SK-N-SH treated with all-trans-retinoic acid at 6 μM for 48 hours (cell line): ENCODE data around the gene SUSD4.

Source experiments
- ARNTL ChIP-seq: fragments of 450-650 bp; formaldehyde crosslinking; IDR thresholded peaks from 2 replicates; pipeline ENCODE4 v1.5.0; 2020; ENCODE audit warnings: low read depth, mild to moderate bottlenecking, moderate library complexity, borderline replicate concordance
- BACH2 ChIP-seq: fragments of 250-450 bp; sonication (Bioruptor Pico); IDR thresholded peaks from 2 replicates; pipeline ENCODE4 v1.9.0; 2021; ENCODE audit warnings: mild to moderate bottlenecking, borderline replicate concordance
- ESRRG ChIP-seq: fragments of 250-450 bp; sonication (Bioruptor Pico); IDR thresholded peaks from 2 replicates; pipeline ENCODE4 v1.6.1; 2021; ENCODE audit warnings: mild to moderate bottlenecking
- GLIS3 ChIP-seq: fragments of 250-450 bp; sonication (Bioruptor Pico); IDR thresholded peaks from 2 replicates; pipeline ENCODE4 v1.5.0; 2020; ENCODE audit warnings: mild to moderate bottlenecking, moderate library complexity
- TCF4 ChIP-seq: fragments of 250-450 bp; sonication (Bioruptor Pico); IDR thresholded peaks from 2 replicates; pipeline ENCODE4 v1.8.0; 2021; ENCODE audit warnings: mild to moderate bottlenecking, moderate library complexity, borderline replicate concordance
- ZFP3 ChIP-seq: fragments of 250-450 bp; sonication (Bioruptor Pico); IDR thresholded peaks from 2 replicates; pipeline ENCODE4 v1.5.0; 2020; ENCODE audit warnings: mild to moderate bottlenecking, moderate library complexity
- ZFP30 ChIP-seq: fragments of 450-650 bp; formaldehyde crosslinking; IDR thresholded peaks from 2 replicates; pipeline ENCODE4 v1.5.0; 2022; ENCODE audit warnings: mild to moderate bottlenecking, moderate library complexity
- ZNF70 ChIP-seq: fragments of 450-650 bp; formaldehyde crosslinking; IDR thresholded peaks from 2 replicates; pipeline ENCODE4 v1.5.0; 2020; ENCODE audit warnings: mild to moderate bottlenecking, moderate library complexity
- TF ChIP-seq, protein P1 (sequence below): fragments of 250-450 bp; sonication (Bioruptor Pico); IDR thresholded peaks from 2 replicates; pipeline ENCODE4 v1.8.0; 2020; ENCODE audit warnings: mild to moderate bottlenecking, moderate library complexity, borderline replicate concordance
- TF ChIP-seq, protein P2 (sequence below): fragments of 250-450 bp; sonication (Bioruptor Pico); IDR thresholded peaks from 2 replicates; pipeline ENCODE4 v1.5.1; 2021; ENCODE audit warnings: mild to moderate bottlenecking, moderate library complexity
- TF ChIP-seq, protein P3 (sequence below): fragments of 250-450 bp; sonication (Bioruptor Pico); IDR thresholded peaks from 2 replicates; pipeline ENCODE4 v1.5.1; 2020; ENCODE audit warnings: low read depth, mild to moderate bottlenecking, moderate library complexity
- TF ChIP-seq, protein P4 (sequence below): fragments of 250-450 bp; sonication (Bioruptor Pico); IDR thresholded peaks from 2 replicates; pipeline ENCODE4 v1.8.0; 2021; ENCODE audit warnings: low read depth, mild to moderate bottlenecking, moderate library complexity, borderline replicate concordance

DNA sequence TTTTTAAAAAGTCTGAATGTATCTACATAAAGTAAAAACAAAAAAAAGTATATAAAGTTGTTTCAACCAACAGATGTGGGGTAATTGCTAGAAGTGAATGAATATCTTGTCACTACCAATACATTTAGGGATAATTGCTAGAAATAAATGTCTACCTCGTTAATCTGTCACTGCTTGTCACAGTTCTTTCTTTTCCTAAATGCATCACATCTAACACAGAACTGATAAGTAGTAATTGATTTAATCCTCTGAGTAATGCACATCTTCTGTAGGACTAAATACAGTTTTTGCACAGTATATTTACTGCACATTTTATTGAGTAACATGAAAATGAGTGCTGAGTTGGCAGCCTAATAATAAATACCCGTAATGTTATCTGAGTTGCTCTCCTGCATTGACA is 72.2 kb downstream of the SUSD4 start:
- TF ChIP-seq ZFP30 (CRISPR knock-in tag) = no peak
- TF ChIP-seq, protein P1, sequence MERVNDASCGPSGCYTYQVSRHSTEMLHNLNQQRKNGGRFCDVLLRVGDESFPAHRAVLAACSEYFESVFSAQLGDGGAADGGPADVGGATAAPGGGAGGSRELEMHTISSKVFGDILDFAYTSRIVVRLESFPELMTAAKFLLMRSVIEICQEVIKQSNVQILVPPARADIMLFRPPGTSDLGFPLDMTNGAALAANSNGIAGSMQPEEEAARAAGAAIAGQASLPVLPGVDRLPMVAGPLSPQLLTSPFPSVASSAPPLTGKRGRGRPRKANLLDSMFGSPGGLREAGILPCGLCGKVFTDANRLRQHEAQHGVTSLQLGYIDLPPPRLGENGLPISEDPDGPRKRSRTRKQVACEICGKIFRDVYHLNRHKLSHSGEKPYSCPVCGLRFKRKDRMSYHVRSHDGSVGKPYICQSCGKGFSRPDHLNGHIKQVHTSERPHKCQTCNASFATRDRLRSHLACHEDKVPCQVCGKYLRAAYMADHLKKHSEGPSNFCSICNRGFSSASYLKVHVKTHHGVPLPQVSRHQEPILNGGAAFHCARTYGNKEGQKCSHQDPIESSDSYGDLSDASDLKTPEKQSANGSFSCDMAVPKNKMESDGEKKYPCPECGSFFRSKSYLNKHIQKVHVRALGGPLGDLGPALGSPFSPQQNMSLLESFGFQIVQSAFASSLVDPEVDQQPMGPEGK = no peak
- no peak for TF ChIP-seq GLIS3 (CRISPR knock-in tag)
- TF ChIP-seq, protein P2, sequence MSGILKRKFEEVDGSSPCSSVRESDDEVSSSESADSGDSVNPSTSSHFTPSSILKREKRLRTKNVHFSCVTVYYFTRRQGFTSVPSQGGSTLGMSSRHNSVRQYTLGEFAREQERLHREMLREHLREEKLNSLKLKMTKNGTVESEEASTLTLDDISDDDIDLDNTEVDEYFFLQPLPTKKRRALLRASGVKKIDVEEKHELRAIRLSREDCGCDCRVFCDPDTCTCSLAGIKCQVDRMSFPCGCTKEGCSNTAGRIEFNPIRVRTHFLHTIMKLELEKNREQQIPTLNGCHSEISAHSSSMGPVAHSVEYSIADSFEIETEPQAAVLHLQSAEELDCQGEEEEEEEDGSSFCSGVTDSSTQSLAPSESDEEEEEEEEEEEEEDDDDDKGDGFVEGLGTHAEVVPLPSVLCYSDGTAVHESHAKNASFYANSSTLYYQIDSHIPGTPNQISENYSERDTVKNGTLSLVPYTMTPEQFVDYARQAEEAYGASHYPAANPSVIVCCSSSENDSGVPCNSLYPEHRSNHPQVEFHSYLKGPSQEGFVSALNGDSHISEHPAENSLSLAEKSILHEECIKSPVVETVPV (CRISPR knock-in tag) = no peak
- no peak for TF ChIP-seq BACH2 (CRISPR knock-in tag)
- no peak for TF ChIP-seq ESRRG (CRISPR knock-in tag)
- no peak for TF ChIP-seq ZFP3 (CRISPR knock-in tag)
- no peak for TF ChIP-seq ARNTL (CRISPR knock-in tag)
- TF ChIP-seq, protein P3, sequence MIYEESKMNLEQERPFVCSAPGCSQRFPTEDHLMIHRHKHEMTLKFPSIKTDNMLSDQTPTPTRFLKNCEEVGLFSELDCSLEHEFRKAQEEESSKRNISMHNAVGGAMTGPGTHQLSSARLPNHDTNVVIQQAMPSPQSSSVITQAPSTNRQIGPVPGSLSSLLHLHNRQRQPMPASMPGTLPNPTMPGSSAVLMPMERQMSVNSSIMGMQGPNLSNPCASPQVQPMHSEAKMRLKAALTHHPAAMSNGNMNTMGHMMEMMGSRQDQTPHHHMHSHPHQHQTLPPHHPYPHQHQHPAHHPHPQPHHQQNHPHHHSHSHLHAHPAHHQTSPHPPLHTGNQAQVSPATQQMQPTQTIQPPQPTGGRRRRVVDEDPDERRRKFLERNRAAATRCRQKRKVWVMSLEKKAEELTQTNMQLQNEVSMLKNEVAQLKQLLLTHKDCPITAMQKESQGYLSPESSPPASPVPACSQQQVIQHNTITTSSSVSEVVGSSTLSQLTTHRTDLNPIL (CRISPR knock-in tag) = no peak
- TF ChIP-seq, protein P4, sequence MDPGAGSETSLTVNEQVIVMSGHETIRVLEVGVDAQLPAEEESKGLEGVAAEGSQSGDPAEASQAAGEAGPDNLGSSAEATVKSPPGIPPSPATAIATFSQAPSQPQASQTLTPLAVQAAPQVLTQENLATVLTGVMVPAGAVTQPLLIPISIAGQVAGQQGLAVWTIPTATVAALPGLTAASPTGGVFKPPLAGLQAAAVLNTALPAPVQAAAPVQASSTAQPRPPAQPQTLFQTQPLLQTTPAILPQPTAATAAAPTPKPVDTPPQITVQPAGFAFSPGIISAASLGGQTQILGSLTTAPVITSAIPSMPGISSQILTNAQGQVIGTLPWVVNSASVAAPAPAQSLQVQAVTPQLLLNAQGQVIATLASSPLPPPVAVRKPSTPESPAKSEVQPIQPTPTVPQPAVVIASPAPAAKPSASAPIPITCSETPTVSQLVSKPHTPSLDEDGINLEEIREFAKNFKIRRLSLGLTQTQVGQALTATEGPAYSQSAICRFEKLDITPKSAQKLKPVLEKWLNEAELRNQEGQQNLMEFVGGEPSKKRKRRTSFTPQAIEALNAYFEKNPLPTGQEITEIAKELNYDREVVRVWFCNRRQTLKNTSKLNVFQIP (CRISPR knock-in tag) = no peak
- TF ChIP-seq ZNF70 (CRISPR knock-in tag) = no peak
- TF ChIP-seq TCF4 (CRISPR knock-in tag) = no peak
